GM18858 (cell line): ENCODE data around the gene KRTAP10-9.
"Not testable (repeated sequence)": the region's sequence is repeated elsewhere in the genome, so short reads cannot be mapped to it uniquely, and the experiment has no call there.

Source experiments
- ATAC-seq: cut with Tn5 transposase; IDR thresholded peaks from one replicate; pipeline ENCODE4 v1.9.1; 2021; ENCODE audit not compliant: unreplicated experiment

Gene KRTAP10-9

GRCh38 chr21:44658913-44659595, 32.2 kb downstream of the KRTAP10-9 start:
- no peak for ATAC-seq

- ATAC-seq = not testable (repeated sequence)
Observed at GRCh38 chr21:44661567-44661966, 34.7 kb downstream of the KRTAP10-9 start.

GRCh38 chr21:44664691-44665090, 37.8 kb downstream of the KRTAP10-9 start:
- no peak for ATAC-seq

- ATAC-seq = no peak
Observed at GRCh38 chr21:44666401-44667320, 39.8 kb downstream of the KRTAP10-9 start, which contains the start of gene KRTAP12-2. Gene KRTAP12-2 (minus strand): TSS chr21:44666927. CDS start chr21:44666886, 41 bp downstream.

- ATAC-seq = no peak
Observed at GRCh38 chr21:44667612-44668011, 40.7 kb downstream of the KRTAP10-9 start.

- no peak for ATAC-seq
Observed at GRCh38 chr21:44670642-44671432, 43.9 kb downstream of the KRTAP10-9 start.

- no peak for ATAC-seq
Observed at GRCh38 chr21:44671911-44672310, 45.0 kb downstream of the KRTAP10-9 start.

GRCh38 chr21:44677881-44678280, 51.0 kb downstream of the KRTAP10-9 start:
- ATAC-seq = no peak
